ENCODE data around the gene ARPC5L. TPM values are rescaled to one million over a fixed set of nuclear protein-coding genes. Genes with fewer than 3 reads are reported as not detected.
"Not testable (repeated sequence)": the region's sequence is repeated elsewhere in the genome, so short reads cannot be mapped to it uniquely, and the experiment has no call there.

ARPC5L gene
- total RNA-seq, 1 donor from 2014 or later, result 10.6 TPM

- DNase-seq (ENCODE audit: low spot score in 2 of 2) (no peak), FAIRE-seq (no peak)
Observed at GRCh38 chr9:124840300-124840833, 21.6 kb upstream of the ARPC5L start.

- DNase-seq (ENCODE audit: low spot score in 2 of 2), result no peak
- no peak for FAIRE-seq
Observed at GRCh38 chr9:124841075-124841821, 20.7 kb upstream of the ARPC5L start.

GRCh38 chr9:124843456-124844034, 18.4 kb upstream of the ARPC5L start:
- FAIRE-seq (no peak), DNase-seq (ENCODE audit: low spot score in 2 of 2) (no peak)

- DNase-seq (ENCODE audit: low spot score in 2 of 2) (no peak), FAIRE-seq (no peak)
Observed at GRCh38 chr9:124844291-124844690, 17.6 kb upstream of the ARPC5L start.

- not testable (repeated sequence) for DNase-seq (ENCODE audit: low spot score in 2 of 2); FAIRE-seq
Observed at GRCh38 chr9:124846467-124846866, 15.5 kb upstream of the ARPC5L start.

GRCh38 chr9:124846969-124847368, 15.0 kb upstream of the ARPC5L start:
- DNase-seq (ENCODE audit: low spot score in 2 of 2) (no peak), FAIRE-seq (no peak)

- no peak for DNase-seq (ENCODE audit: low spot score in 2 of 2)
- no peak for FAIRE-seq
Observed at GRCh38 chr9:124849801-124850200, 12.1 kb upstream of the ARPC5L start.

GRCh38 chr9:124852121-124852828, 9.7 kb upstream of the ARPC5L start:
- FAIRE-seq (no peak), DNase-seq (ENCODE audit: low spot score in 2 of 2) (no peak)

- no peak for FAIRE-seq
- DNase-seq (ENCODE audit: low spot score in 2 of 2), result peak; percentile 86 to 92
Observed at GRCh38 chr9:124852829-124853531, 8.9 kb upstream of the ARPC5L start, which contains the start of gene WDR38. Gene WDR38 (plus strand): TSS chr9:124853460. CDS start chr9:124853532, 72 bp downstream.

GRCh38 chr9:124853605-124854143, 8.3 kb upstream of the ARPC5L start:
- no peak for DNase-seq (ENCODE audit: low spot score in 2 of 2)
- no peak for FAIRE-seq

GRCh38 chr9:124854161-124854560, 7.8 kb upstream of the ARPC5L start:
- DNase-seq (ENCODE audit: low spot score in 2 of 2) (no peak), FAIRE-seq (no peak)

- FAIRE-seq, result no peak
- DNase-seq (ENCODE audit: low spot score in 2 of 2), result no peak
Observed at GRCh38 chr9:124854822-124855221, 7.1 kb upstream of the ARPC5L start.

- no peak for FAIRE-seq
- no peak for DNase-seq (ENCODE audit: low spot score in 2 of 2)
Observed at GRCh38 chr9:124855566-124855943, 6.4 kb upstream of the ARPC5L start.

- DNase-seq (ENCODE audit: low spot score in 2 of 2) (no peak), FAIRE-seq (no peak)
Observed at GRCh38 chr9:124855944-124856765, 5.8 kb upstream of the ARPC5L start.

- FAIRE-seq (no peak), DNase-seq (ENCODE audit: low spot score in 2 of 2) (no peak)
Observed at GRCh38 chr9:124857533-124858162, 4.3 kb upstream of the ARPC5L start.

- no peak for FAIRE-seq
- no peak for DNase-seq (ENCODE audit: low spot score in 2 of 2)
Observed at GRCh38 chr9:124858330-124859046, 3.4 kb upstream of the ARPC5L start.

- FAIRE-seq (no peak), DNase-seq (ENCODE audit: low spot score in 2 of 2) (no peak)
Observed at GRCh38 chr9:124859803-124860581, 1.9 kb upstream of the ARPC5L start.
